Renal cortical epithelial cell (primary cell): ENCODE data around the gene PLK3. TPM values are rescaled to one million over a fixed set of nuclear protein-coding genes. Genes with fewer than 3 reads are reported as not detected.
A peak's percentile ranks its signal among the peaks of the same experiment; 100 is the strongest.
"Not testable (repeated sequence)": the region's sequence is repeated elsewhere in the genome, so short reads cannot be mapped to it uniquely, and the experiment has no call there.

Source experiments
- DNase-seq: peaks from one replicate; pipeline ENCODE4 v3.0.0-alpha.2; 2011; ENCODE audit warnings: low read depth
- total RNA-seq: library from RNA; depleted of rRNA; stranded (reverse); fragments of >200 nt; gene quantifications from 2 replicates; pipeline ENCODE4 v1.2.3, GENCODE V29; 2014

Gene PLK3
- total RNA-seq, result 14.2 and 16.6 TPM in 2 replicates

- peak; percentile 90 for DNase-seq
These were observed at the start of gene PLK3 for GRCh38 chr1:44799770-44800584. PLK3 (plus strand) TSS chr1:44800377; CDS start chr1:44800464, 87 bp downstream.

GRCh38 chr1:44757420-44757819 lies 42.8 kb upstream of the PLK3 start:
- DNase-seq, result no peak

- no peak for DNase-seq
These were observed 41.1 kb upstream of the PLK3 start for GRCh38 chr1:44759077-44759476.

GRCh38 chr1:44760876-44761275 lies 39.3 kb upstream of the PLK3 start:
- DNase-seq, result no peak

- not testable (repeated sequence) for DNase-seq
These were observed 33.8 kb upstream of the PLK3 start for GRCh38 chr1:44766421-44766820.

- DNase-seq, result peak; percentile 86
These were observed 24.9 kb upstream of the PLK3 start, which contains the start of gene RPS8 for GRCh38 chr1:44775078-44775929. RPS8 (plus strand) TSS chr1:44775540; CDS start chr1:44775597, 57 bp downstream.

- no peak for DNase-seq
These were observed 24.0 kb upstream of the PLK3 start for GRCh38 chr1:44775930-44776729.

- no peak for DNase-seq
These were observed 23.5 kb upstream of the PLK3 start for GRCh38 chr1:44776730-44777068.

GRCh38 chr1:44777547-44777946 lies 22.6 kb upstream of the PLK3 start:
- no peak for DNase-seq

GRCh38 chr1:44777969-44778635 lies 22.1 kb upstream of the PLK3 start:
- DNase-seq, result no peak

- no peak for DNase-seq
These were observed 21.2 kb upstream of the PLK3 start for GRCh38 chr1:44778705-44779576.

- no peak for DNase-seq
These were observed 19.5 kb upstream of the PLK3 start for GRCh38 chr1:44780583-44781121.

GRCh38 chr1:44783697-44784093 lies 16.5 kb upstream of the PLK3 start:
- DNase-seq, result no peak

- no peak for DNase-seq
These were observed 15.8 kb upstream of the PLK3 start for GRCh38 chr1:44784094-44785028.

- DNase-seq, result no peak
These were observed 15.2 kb upstream of the PLK3 start for GRCh38 chr1:44785029-44785380.

GRCh38 chr1:44785501-44786137 lies 14.6 kb upstream of the PLK3 start:
- DNase-seq, result no peak

GRCh38 chr1:44786138-44786840 lies 13.9 kb upstream of the PLK3 start:
- DNase-seq, result peak; percentile 49

GRCh38 chr1:44786841-44787426 lies 13.2 kb upstream of the PLK3 start:
- no peak for DNase-seq
